ENCODE data around the gene BCL2.

DNA sequence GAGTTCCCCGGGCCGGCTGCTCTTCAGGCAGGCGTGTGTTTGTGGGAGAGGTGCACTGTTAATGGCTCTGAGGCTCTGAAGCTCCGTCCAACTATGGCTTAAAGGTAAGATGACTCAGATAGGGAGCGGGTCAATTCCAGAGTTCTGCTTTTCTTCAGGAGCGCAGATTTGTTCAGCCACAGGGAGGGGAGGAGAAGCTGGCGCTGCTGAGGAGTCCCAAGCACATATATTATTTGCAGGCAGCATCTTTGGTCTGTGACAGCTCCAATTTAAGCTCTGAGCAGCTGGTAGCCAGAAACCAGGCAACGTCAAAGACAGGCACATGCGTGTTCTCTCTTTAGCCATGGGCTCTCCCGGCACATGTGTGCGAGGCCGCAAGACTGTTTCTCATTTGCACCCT lies 229.2 kb downstream of the BCL2 start:
- TF ChIP-seq, protein P1, sequence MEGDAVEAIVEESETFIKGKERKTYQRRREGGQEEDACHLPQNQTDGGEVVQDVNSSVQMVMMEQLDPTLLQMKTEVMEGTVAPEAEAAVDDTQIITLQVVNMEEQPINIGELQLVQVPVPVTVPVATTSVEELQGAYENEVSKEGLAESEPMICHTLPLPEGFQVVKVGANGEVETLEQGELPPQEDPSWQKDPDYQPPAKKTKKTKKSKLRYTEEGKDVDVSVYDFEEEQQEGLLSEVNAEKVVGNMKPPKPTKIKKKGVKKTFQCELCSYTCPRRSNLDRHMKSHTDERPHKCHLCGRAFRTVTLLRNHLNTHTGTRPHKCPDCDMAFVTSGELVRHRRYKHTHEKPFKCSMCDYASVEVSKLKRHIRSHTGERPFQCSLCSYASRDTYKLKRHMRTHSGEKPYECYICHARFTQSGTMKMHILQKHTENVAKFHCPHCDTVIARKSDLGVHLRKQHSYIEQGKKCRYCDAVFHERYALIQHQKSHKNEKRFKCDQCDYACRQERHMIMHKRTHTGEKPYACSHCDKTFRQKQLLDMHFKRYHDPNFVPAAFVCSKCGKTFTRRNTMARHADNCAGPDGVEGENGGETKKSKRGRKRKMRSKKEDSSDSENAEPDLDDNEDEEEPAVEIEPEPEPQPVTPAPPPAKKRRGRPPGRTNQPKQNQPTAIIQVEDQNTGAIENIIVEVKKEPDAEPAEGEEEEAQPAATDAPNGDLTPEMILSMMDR (IDR thresholded peaks at IDR 0.05): no peak
- TF ChIP-seq POLR2A (IDR thresholded peaks at IDR 0.05): no peak

All from Peyer's patch (tissue), 4 donors.